ENCODE data around the gene ITGAL. TPM values are rescaled to one million over a fixed set of nuclear protein-coding genes. Genes with fewer than 3 reads are reported as not detected.

The ITGAL gene
- total RNA-seq, 2 experiments from 2014 or later: 274 to 285 TPM

GRCh38 chr16:30485818-30486436 is 13.4 kb downstream of the ITGAL start:
- H3K27ac Mint-ChIP-seq: peak overlapping the region; percentile 37
- ATAC-seq: no peak
- H3K4me3 Mint-ChIP-seq: no peak overlapping the region
- peaks cover 75% of the 10 kb centered on the region for H3K36me3 Mint-ChIP-seq (ENCODE audit: low read depth)
- intact Hi-C loops (cut with micrococcal nuclease): loop anchor here (5.0 kb wide), 1 partner anchor 39 kb away; the partner anchor contains the start of gene SEPHS2
- CTCF ChIA-PET: interaction anchor here (0.8 to 1.3 kb wide), 3 partner anchors 11 to 65 kb away, joined by 3 to 4 read pairs (median 3); no protein-coding TSS in a partner anchor
- H3K4me1 Mint-ChIP-seq (ENCODE audit: low read depth): peaks cover 50% of the 10 kb centered on the region
- H3K9me3 Mint-ChIP-seq: no peaks in the 10 kb centered on the region
- DNase-seq: no peak
- no peak for TF ChIP-seq CTCF (IDR thresholded peaks at IDR 0.05)
- POLR2A ChIA-PET: interaction anchor here (1.0 to 4.8 kb wide), 6 partner anchors 10 to 41 kb away, joined by 3 to 26 read pairs (median 5); partner anchors contain the start of gene ITGAL
- H3K27me3 Mint-ChIP-seq: no peaks in the 10 kb centered on the region

- no peak overlapping the region for H3K4me3 Mint-ChIP-seq
- peak overlapping the region; percentile 39 for H3K27ac Mint-ChIP-seq
- intact Hi-C loops (cut with micrococcal nuclease): loop anchor here (5.0 kb wide), 1 partner anchor 42 kb away; the partner anchor contains the start of gene SEPHS2
- H3K9me3 Mint-ChIP-seq: no peaks in the 10 kb centered on the region
- TF ChIP-seq CTCF (IDR thresholded peaks at IDR 0.05): no peak
- H3K36me3 Mint-ChIP-seq (ENCODE audit: low read depth): peaks cover 64% of the 10 kb centered on the region
- no peak for DNase-seq
- ChIA-PET POLR2A (interaction anchor here (0.6 to 5.0 kb wide), 10 partner anchors 7 to 130 kb away, joined by 3 to 29 read pairs (median 4); partner anchors contain the start of genes DCTPP1 and ITGAL), CTCF (interaction anchor here (1.0 to 1.7 kb wide), 3 partner anchors 14 to 109 kb away, joined by 3 to 5 read pairs (median 4); no protein-coding TSS in a partner anchor)
- H3K27me3 Mint-ChIP-seq: no peaks in the 10 kb centered on the region
- H3K4me1 Mint-ChIP-seq (ENCODE audit: low read depth): peaks cover 44% of the 10 kb centered on the region
- no peak for ATAC-seq
Measured at GRCh38 chr16:30488764-30489605, 16.4 kb downstream of the ITGAL start.

GRCh38 chr16:30490210-30490609 is 17.7 kb downstream of the ITGAL start:
- no peak for TF ChIP-seq CTCF (IDR thresholded peaks at IDR 0.05)
- H3K27ac Mint-ChIP-seq: peak overlapping the region; percentile 70
- no peaks in the 10 kb centered on the region for H3K27me3 Mint-ChIP-seq
- ChIA-PET CTCF (interaction anchor here (1.2 to 1.7 kb wide), 3 partner anchors 39 to 108 kb away, joined by 4 to 5 read pairs (median 4); partner anchors contain the start of gene DCTPP1), POLR2A (interaction anchor here (2.0 to 5.0 kb wide), 2 partner anchors 8 to 15 kb away, joined by 7 to 29 read pairs; no protein-coding TSS in a partner anchor)
- H3K36me3 Mint-ChIP-seq (ENCODE audit: low read depth): peaks cover 66% of the 10 kb centered on the region
- DNase-seq: no peak
- ATAC-seq: no peak
- no peak overlapping the region for H3K4me3 Mint-ChIP-seq
- intact Hi-C loops (cut with micrococcal nuclease): no loop called here
- no peaks in the 10 kb centered on the region for H3K9me3 Mint-ChIP-seq
- H3K4me1 Mint-ChIP-seq (ENCODE audit: low read depth): peaks cover 45% of the 10 kb centered on the region

GRCh38 chr16:30491229-30491628 is 18.7 kb downstream of the ITGAL start:
- Mint-ChIP-seq H3K36me3 (ENCODE audit: low read depth) (peaks cover 63% of the 10 kb centered on the region), H3K27me3 (no peaks in the 10 kb centered on the region)
- POLR2A ChIA-PET: interaction anchor here (0.7 to 5.0 kb wide), 7 partner anchors 9 to 232 kb away, joined by 3 to 29 read pairs (median 4); partner anchors contain the start of genes DCTPP1 and ZNF764

More at GRCh38 chr16:30491229-30491628, 18.7 kb downstream of the ITGAL start:
- DNase-seq (no peak), ATAC-seq (no peak)
- no peaks in the 10 kb centered on the region for H3K9me3 Mint-ChIP-seq
- H3K4me1 Mint-ChIP-seq (ENCODE audit: low read depth): peaks cover 43% of the 10 kb centered on the region
- H3K27ac Mint-ChIP-seq: peak overlapping the region; percentile 76
- TF ChIP-seq CTCF (IDR thresholded peaks at IDR 0.05): no peak
- intact Hi-C loops (cut with micrococcal nuclease): no loop called here
- CTCF ChIA-PET: interaction anchor here (0.7 to 1.7 kb wide), 7 partner anchors 15 to 124 kb away, joined by 3 to 5 read pairs (median 4); partner anchors contain the start of gene ITGAL
- H3K4me3 Mint-ChIP-seq: no peak overlapping the region
